Stimulated activated naive CD8-positive, alpha-beta T cell treated with anti-CD3 and anti-CD28 coated beads, Interleukin-15, Interleukin-2, amounts not matched to agents 100 U/mL and 50 U/mL, for 24 hours (primary cell): ENCODE data around the gene FTSJ1.

Experiments
- ATAC-seq: fragments of 150-1000 bp; cut with Tn5 transposase; one replicate; pipeline ENCODE4 v1.10.0; 2021
- DNase-seq: peaks from one replicate; pipeline ENCODE4 v3.0.0; 2021

FTSJ1 gene

DNA sequence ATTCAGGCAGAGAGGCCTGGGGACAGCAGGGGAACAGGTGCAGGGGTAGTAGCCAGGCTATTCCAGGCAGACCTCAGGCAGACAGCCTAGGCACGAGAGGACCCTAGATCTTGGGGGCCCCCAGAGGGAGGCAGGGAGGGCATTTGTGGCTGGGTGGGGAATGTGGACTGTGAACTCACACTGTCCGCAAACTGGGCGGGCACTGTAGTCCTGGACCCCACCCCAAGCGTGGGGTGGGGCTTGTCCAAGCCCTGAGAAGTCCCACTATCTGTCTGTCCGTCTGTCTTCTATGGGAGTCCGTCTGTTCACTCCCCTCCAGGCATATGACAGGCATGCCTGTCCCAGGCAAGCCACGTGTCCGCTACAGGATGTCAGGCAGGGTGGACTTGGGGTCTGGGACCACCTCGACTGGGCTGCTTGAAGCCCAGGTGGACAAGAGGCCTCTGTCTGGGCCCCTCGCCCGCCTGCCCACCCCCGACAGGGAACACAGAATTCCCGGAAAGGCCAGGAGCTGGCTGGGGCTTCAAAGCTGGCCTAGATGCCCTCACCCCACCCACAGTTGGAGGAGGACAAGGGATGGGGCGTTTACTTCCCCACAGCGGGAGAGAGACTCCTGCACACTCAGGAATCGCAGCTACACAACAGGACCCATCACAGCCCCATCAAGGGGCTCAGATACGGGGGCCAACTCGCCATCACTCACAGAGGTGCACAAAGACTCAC lies 5.7 kb upstream of the FTSJ1 start, which contains the start of gene SLC38A5:
Gene SLC38A5, minus strand, starts transcription at position 151 of the 723 bp plus-strand sequence. CDS start 2,336 bp downstream, outside the sequence.
- ATAC-seq (no peak), DNase-seq (no peak)

DNA sequence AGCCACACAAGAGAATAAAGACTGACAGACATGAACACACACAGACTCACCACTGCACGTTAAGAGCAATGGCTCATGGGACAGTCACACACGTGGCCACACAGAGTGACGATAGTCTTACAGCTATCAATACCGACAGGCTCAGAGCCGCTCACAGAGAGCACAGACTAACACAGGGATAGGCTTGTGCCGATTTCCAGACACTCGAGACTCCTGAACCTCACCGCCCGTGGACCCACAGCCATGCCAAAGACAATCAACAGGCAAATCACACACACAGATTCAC lies 5.2 kb upstream of the FTSJ1 start:
- no peak for ATAC-seq
- no peak for DNase-seq

DNA sequence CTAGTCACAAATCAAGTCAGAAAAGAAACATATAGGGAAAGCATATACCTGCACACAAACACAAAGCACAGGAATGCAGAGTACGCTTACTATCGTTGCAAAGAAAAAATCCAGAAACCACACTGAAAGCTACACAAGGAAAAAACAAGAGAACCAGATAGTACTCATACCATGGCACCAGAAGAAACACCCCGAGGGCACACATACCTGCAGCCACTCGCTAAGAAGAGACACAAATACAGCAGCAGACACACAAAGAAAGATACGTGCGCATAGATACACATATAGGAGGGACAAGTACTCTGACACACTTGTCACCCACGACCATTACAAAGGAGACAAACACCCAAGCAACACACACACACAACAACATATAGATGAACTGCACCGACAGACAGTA lies 4.5 kb upstream of the FTSJ1 start:
- ATAC-seq: no peak
- no peak for DNase-seq

DNA sequence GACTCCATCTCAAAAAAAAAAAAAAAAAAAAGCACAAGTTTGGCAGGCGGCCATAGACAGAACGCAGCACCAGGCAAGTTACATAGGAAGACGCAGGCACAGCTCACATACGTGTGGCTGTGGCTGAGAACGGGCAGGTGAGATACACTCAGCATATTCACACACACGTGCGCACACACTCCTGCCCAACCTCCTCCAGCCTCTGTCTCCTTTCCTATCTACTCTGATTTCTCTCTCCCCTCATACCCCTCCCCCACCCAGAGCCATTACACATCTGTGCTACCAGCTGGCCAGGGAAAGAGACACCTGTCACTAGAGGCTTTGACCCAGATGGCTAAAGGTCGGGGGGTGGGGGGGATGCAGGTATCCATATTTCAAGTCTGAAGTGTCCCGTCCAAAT lies 3.8 kb upstream of the FTSJ1 start:
- ATAC-seq (no peak), DNase-seq (no peak)

DNA sequence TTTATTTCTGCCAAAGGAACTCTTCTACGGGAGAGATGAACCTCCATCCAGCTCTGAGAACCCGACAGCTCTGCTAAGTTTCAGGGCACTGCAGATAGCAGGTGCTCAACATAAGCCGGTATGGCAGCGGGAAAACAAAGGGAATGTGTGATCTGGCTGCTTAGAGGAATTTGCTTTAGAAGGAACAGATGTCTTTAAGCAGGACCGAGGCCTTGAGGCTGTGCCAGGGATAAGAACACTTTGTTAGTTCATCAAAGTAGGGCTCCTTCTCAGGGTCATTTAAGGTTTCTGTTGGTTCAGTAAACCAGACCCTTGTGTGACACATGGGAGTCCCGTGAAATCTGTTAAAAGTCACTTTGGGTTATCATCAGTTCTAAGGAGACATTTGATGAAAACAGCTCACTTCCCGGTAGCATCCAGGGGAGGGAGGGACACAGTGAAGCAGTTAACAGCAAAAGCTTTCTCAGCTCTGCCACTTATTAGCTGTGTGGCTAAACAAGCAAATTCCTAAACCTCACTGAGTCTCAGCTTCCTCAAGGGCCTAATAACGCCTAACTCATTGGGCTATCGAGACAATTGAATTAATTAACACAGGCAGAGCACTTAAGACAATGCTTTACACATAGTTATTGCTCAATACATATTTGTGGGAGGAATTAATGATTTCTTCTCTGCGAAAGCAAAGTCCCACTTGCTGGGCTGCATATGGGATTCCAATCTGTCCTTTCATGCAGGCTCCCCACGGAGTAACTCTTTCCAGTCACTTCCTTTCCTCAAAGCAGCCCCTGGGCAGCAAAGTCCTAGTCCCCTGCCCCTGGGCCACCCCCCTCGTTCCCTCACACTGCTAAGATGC lies 2.9 kb upstream of the FTSJ1 start:
- ATAC-seq (no peak), DNase-seq (no peak)

DNA sequence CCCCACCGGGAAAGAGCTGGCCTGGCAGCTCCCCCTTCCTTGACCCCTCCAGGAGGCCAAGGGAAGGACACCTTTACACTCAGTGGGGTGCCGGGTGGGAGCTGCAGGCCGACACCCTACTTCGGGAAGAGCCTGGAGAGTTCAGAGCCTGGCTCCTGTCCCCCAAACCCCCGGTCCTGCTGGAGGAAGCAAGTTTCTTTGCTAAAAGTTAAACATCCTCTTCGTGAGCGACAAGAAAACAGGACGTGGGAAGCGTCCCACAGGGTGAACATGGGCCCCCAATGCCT lies 2.4 kb upstream of the FTSJ1 start:
- no peak for ATAC-seq
- DNase-seq: no peak

DNA sequence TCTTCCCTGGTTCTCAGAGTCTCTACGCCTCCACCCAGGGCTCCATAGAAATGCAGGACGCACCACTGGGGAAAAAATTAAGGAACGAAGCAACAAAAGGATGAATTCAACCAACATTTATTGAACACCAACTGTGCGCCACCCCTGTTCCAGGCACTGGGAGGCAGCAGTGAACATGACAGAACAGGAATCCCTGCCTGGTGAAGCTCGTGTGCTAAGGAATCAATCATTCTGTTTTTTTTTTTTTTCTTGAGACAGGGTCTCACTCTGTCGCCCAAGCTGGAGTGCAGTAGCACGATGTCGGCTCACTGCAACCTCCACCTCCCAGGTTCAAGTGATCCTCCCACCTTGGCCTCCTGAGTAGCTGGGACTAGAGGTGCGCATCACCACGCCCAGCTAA lies 1.9 kb upstream of the FTSJ1 start:
- no peak for ATAC-seq
- no peak for DNase-seq

DNA sequence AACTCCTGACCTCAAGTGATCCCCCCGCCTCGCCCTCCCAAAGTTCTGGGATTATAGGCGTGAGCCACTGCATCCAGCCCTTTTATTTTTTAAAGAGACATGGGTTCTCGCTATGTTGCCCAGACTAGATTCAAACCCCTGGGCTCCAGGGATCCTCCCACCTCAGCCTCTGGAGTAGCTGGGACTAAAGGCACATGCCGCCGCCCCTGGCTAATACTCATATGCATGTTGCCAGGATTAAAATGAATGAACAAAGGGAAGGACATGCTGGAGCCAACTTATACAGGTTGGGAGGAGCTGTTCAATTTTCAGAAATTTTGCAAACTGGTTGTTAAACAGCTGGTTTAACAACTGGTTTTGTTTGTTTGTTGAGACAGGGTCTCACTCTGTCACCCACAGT lies 1.4 kb upstream of the FTSJ1 start:
- DNase-seq (no peak), ATAC-seq (no peak)

DNA sequence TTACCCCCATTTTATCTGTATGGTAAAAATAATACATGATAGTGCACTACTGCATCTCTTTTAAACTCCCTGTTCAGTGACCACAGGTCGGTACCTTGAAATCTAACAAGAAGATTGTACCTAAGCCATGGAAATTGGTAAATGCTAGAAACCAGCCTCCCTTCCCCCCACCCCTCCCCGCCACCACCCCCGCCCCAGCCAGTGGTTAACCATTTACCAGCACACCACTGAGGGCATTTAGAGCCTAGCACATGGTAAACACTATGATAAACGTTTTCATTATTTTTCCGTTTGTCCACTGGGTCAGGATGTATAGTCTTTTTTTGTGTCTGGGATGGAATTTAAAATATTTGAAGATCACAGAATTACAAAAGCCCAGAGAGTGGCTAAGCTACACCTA lies 703 bp upstream of the FTSJ1 start:
- peak; percentile 31 for DNase-seq
- no peak for ATAC-seq

DNA sequence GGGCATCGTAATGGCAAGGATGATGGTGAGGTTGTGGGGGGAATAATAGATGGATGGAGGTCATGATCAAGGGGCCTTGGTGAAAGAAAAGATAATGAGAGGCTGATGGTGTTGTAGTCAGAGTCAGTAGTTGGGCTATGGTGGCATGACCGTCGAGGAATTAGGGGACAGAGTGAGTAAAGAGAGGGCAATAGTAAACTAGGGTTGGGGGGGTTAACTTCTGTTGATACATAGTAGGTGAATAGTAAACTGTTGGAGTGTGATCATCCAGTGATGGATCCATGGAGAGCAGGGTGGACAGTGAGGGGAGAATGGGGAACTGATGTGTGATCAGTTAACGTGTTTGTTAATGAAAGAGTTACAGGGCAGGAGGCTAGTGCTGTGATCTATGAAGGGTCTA lies 920 bp downstream of the FTSJ1 start:
- ATAC-seq: no peak
- DNase-seq: no peak

DNA sequence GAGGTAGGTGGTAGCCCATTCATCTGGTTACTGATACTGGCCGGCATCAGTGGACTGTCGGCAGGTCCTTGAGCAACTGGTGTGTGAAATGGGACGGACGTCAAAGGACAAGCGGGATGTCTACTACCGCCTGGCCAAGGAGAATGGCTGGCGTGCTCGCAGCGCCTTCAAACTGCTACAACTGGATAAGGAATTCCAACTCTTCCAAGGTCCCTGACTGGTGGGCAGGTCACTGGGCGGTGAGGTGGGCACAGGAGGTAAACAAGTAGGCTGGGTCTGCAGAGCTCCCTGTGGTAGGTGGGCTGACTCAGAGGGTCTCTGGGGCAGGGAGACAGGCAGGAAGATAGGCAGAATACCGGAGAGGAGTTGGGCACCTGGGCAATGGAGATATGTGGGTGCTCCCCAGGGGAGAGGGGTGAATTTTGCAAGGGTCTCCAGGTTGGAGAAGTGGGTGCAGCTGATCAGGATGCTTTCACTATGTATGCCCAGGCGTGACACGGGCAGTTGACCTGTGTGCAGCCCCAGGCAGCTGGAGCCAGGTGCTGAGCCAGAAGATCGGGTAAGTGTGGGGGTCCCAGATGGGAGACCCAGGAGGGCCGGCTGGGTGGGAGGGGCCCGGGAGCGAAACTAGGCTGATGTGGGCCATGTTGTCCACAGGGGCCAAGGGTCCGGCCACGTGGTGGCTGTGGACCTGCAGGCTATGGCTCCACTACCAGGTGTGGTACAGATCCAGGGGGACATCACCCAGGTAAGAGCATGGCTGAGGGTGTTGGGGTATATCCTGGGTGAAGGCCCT lies 2.2 kb downstream of the FTSJ1 start:
- DNase-seq (no peak), ATAC-seq (no peak)

DNA sequence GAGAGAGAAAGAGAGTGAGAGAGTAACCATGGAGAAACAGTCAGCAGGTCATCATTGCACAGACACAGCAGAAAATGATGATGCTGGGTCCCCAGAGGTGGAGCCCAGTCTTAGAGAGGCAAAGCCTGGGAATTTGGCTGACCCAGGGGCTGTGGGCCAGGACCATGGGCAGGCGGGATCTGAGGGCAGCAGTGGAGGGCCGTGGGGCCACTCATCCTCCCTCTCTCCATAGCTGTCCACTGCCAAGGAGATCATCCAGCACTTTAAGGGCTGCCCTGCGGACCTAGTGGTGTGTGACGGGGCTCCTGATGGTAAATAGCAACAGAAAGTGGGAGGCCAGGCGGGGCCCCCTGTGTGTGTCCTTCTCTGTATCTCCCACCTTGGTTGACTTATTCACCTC lies 2.8 kb downstream of the FTSJ1 start:
- no peak for ATAC-seq
- DNase-seq: no peak

DNA sequence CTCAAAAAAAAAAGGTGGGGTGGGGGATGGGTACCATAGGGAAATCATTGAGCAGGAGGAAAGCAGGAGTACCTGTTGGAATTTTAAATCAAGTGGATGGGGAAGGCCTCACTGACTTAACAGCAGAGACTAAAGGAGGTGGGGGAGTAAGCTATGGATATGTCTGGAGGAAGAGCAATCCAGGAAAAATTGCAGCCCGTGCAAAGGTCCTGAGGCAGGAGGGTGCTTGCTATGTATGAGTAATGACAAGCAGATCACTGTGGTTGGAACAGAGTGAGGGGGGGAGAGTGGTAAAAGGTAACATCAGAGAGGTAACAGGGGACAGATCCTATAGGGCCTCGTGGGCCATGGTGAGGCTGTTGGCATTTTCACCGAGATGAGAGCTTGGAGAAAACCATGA lies 4.1 kb downstream of the FTSJ1 start:
- no peak for ATAC-seq
- DNase-seq: no peak

DNA sequence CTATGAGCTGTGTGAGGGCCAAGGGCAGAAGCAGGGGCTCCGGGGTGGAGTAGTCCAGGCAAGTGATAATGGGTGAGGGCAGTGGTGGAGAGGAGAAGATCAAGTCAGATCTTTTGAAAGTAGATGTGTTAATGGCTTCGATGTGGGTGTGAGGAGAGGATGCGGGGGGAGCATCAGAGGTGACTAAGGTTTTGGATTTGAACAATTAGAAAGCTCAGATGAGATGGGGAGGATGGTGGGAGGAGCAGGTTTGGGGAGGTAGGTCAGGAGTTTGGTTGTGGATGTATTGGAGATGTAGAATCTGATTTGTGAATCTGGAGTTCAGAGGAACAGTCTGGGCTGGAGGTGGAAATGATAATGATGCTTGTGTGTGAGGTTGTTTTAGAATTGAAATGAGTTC lies 4.6 kb downstream of the FTSJ1 start:
- DNase-seq: no peak
- no peak for ATAC-seq

DNA sequence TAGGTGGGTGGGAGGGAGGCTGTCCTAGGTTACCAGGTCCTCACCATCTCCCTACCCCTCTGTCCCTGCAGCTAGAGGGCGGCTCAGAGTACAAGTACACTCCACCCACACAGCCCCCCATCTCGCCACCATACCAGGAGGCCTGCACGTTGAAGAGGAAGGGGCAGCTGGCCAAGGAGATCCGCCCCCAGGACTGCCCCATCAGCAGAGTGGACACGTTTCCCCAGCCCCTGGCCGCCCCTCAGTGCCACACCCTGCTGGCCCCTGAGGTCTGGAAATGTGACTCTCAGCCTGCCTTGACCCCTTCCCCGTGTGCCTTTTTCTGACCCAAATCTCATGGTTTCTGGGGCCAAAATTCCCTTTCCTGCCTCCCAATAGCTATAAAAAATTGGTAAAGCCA lies 6.5 kb downstream of the FTSJ1 start:
- no peak for ATAC-seq
- DNase-seq: no peak

DNA sequence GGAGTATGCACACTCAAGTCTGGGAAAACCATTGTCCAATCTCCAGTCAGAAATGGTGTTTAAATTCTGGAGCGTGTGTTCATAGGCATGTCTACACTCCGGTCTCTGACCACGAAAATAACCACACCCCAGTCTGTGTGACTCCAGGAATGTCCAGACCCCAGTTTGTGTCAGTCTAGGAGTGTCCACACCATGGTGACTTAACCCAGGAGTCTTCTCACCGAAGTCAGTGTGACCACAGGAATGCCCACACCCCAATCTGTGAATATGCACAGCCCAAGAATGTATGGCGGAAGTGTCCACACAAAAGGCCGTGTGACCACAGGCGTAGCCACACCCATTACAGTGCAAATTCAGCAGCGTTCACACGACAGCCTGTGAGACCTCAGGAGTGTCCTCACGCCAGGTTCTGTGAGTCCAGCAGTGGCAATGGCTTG lies 11.4 kb downstream of the FTSJ1 start:
- ATAC-seq (peak; percentile 9), DNase-seq (no peak)

DNA sequence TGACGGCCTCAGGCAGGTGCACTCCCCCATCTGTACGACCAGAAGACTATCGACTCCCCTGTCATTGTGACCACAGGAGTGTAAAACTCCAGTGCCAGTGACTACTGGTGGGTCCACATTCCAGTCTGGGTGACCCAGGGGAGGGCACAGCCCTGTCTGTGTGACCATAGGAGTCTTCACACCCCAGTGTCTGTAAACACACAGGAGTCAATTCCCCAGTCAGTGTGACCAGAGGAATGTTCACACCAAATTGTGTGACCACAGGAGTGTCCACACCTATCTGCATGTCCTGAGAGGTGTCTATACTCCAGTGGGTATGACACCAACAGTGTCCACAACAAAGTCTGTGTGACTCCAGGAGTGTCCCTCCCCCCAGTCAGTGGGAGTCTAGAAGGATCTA lies 12.0 kb downstream of the FTSJ1 start:
- DNase-seq: no peak
- ATAC-seq: no peak

DNA sequence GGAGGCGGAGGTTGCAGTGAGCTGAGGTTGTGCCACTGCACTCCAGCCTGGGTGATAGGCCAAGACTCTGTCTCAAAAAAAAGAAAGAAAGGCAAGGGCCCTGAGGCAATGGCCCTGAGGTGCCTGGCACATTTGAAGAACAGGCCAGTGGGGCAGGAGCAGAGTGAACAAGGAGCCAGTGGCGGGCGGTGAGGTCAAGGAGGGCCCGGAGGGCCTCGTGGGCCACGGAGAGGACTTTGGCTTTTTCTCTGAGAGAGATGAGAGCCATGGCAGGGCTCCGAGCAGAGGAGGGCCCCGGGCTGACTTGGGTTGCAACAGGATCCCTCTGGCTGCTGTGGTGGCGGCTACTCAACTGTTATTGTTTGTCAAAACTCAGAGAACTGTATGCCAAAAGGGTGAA lies 13.3 kb downstream of the FTSJ1 start:
- DNase-seq (no peak), ATAC-seq (no peak)

DNA sequence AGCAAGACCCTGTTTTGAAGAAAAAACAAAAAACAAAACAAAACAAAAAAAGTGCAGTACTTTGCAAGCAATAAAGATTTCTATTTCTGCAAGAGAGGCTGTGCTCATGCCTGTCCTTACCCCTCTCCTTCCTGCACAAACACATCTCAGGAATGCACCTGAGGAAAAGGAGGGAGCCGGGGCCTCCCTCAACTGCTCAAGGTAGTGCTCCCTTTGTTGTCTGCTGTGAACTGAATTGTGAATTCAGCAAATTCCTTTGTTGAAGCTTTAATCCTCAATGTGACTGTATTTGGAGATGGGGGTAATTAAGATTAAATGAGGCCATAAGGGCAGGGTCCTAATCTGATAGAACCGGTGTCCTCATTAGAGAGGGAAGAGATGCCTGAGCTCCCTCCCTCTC lies 13.9 kb downstream of the FTSJ1 start:
- DNase-seq (no peak), ATAC-seq (no peak)

DNA sequence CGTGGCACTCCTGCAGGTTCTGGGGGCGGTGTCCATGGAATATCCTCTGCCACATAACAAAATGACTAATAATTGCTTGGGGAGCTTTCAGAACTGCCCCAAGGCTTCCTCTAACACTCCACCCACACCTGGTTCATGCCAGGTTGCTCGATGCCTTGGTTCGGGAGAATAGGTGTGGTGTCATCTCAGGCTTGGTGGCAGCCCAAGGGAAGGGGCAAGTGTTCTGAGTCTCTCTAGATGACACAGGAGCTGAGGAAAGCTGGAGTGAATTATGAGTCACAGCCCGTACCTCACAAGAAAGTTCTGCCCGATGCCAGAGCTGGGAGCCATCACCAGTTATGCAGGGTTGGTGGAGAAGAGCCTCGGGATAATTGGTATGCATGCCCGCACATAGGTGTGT lies 14.7 kb downstream of the FTSJ1 start:
- DNase-seq: no peak
- no peak for ATAC-seq

DNA sequence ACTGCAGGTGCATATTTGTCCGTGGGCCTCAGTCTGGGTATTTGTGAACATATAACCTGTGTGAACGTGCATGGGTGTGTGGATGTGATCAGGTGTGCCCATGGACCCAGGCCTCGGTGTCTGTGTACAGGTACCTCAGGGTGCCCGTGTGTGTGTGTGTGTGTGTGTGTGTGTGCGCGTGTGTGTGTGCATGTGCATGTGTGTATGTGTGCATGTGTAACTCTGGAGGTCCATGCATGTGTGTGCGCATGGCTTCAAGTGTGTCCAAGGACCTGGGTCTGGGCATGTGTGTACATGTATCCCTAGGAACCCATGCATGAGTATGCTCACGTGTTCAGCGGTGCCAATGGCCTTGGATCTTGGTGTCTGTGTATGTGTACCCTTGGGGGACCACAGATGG lies 15.8 kb downstream of the FTSJ1 start:
- ATAC-seq (no peak), DNase-seq (no peak)

DNA sequence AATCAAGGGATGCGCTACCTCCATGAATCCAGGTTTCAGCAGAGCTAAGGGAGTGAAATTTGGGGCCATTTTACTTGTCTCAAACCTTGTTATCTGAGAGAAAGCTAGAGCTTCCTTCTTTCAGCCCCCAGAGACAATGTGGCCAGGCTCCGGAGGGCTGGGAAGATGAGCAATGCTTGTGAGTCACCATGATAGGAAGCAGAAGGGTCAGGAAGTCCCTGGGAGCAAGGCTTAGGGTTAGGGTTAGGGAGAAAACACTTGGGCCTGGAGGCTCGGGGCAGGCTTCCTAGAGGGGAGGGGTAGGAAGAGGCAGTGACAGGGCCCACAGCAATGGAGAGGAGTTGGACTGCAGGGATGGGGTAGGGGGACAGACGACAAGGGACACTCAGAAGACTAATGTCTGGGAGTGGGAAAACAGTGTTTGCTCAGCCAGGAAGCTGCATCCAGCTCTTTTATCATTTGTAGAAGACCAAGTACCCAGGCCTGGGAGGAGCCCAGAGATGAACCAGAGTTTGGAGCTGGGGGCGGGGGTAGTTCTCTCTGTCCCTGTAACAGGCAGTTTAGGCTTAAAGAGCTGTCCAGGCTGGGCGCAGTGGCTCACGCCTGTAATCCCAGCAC lies 16.4 kb downstream of the FTSJ1 start:
- no peak for ATAC-seq

DNA sequence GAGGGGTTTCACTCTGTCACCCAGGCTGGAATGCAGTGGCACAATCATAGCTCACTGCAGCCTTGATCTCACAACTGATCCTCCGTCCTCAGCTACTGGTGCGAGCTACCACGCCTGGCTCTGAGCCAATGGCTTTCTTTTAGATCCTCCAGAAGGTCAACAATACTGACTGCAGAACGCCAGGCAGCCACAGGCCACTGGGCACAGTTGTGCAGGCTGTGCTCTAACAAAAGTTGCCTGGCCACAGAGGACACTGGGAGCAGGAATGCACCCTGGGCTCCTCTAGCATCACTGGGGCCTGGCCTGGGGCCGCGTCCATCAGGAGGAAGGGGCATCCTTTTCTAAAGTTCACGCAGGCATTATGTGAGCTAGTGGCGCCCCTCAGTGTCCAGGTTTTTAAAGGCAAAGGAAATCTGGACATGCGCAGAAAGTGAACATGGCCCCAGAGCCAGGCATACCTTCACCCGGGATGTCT lies 17.9 kb downstream of the FTSJ1 start:
- ATAC-seq (no peak), DNase-seq (peak; percentile 17)

More for the DNA sequence above, 16.4 kb downstream of the FTSJ1 start:
- DNase-seq: no peak
